Astrocyte (in vitro differentiated cells and primary cell): Measurements from ENCODE around the gene PRR16. TPM values are rescaled to one million over a fixed set of nuclear protein-coding genes. Genes with fewer than 3 reads are reported as not detected.

ENCODE experiments used
- DNase-seq: peaks from one replicate; pipeline ENCODE4 v3.0.0-alpha.2; 2010; ENCODE audit warnings: low read depth
- FAIRE-seq: peaks from 2 replicates; lab custom pipeline; 2011; peaks lifted over from hg19 to GRCh38; lab: Jason Lieb, UNC
- H2AFZ ChIP-seq: 2 replicates; pipeline ENCODE4 v1.6.0; 2012; ENCODE audit warnings: low read depth, low read length, inconsistent platforms
- H3K27ac ChIP-seq: 2 replicates; pipeline ENCODE4 v1.5.1; 2011; ENCODE audit warnings: low read depth, low read length, inconsistent platforms
- H3K27me3 ChIP-seq: 2 replicates; pipeline ENCODE4 v1.6.0; 2011; ENCODE audit warnings: low read length, inconsistent platforms; ENCODE audit not compliant: insufficient read depth
- H3K36me3 ChIP-seq: 2 replicates; pipeline ENCODE4 v1.5.1; 2011; ENCODE audit warnings: low read length, inconsistent platforms; ENCODE audit not compliant: insufficient read depth
- H3K4me1 ChIP-seq: 2 replicates; pipeline ENCODE4 v1.5.1; 2011; ENCODE audit warnings: low read length, inconsistent platforms; ENCODE audit not compliant: insufficient read depth
- H3K4me2 ChIP-seq: 2 replicates; pipeline ENCODE4 v1.6.0; 2012; ENCODE audit warnings: low read length, inconsistent platforms
- H3K4me3 ChIP-seq: 2 replicates; pipeline ENCODE4 v1.5.1; 2011; ENCODE audit warnings: low read depth, mild to moderate bottlenecking, low read length, inconsistent platforms; ENCODE audit not compliant: insufficient read depth
- H3K79me2 ChIP-seq: 2 replicates; pipeline ENCODE4 v1.6.0; 2012; ENCODE audit warnings: mild to moderate bottlenecking, low read length, inconsistent platforms; ENCODE audit not compliant: insufficient read depth
- H3K9ac ChIP-seq: 2 replicates; pipeline ENCODE4 v1.6.0; 2012; ENCODE audit warnings: mild to moderate bottlenecking, low read length, inconsistent platforms
- H3K9me3 ChIP-seq: 2 replicates; pipeline ENCODE4 v1.5.1; 2012; ENCODE audit warnings: low read depth, mild to moderate bottlenecking, low read length, inconsistent platforms; ENCODE audit not compliant: insufficient read depth
- H4K20me1 ChIP-seq: 2 replicates; pipeline ENCODE4 v1.6.0; 2012; ENCODE audit warnings: low read length, inconsistent platforms; ENCODE audit not compliant: insufficient read depth
- H3K27ac Mint-ChIP-seq: one replicate; pipeline ENCODE4 v1.8.0; 2021; ENCODE audit warnings: mild to moderate bottlenecking, mixed read lengths; ENCODE audit not compliant: unreplicated experiment
- H3K27me3 Mint-ChIP-seq: one replicate; pipeline ENCODE4 v1.8.0; 2021; ENCODE audit warnings: low read depth, mixed read lengths; ENCODE audit not compliant: unreplicated experiment
- H3K36me3 Mint-ChIP-seq: one replicate; pipeline ENCODE4 v1.8.0; 2021; ENCODE audit warnings: low read depth, mixed read lengths; ENCODE audit not compliant: unreplicated experiment
- H3K4me1 Mint-ChIP-seq: one replicate; pipeline ENCODE4 v1.8.0; 2021; ENCODE audit warnings: low read depth, mixed read lengths; ENCODE audit not compliant: unreplicated experiment
- H3K4me3 Mint-ChIP-seq: one replicate; pipeline ENCODE4 v1.8.0; 2021; ENCODE audit warnings: mild to moderate bottlenecking, moderate library complexity, mixed read lengths; ENCODE audit not compliant: unreplicated experiment
- H3K9me3 Mint-ChIP-seq: one replicate; pipeline ENCODE4 v1.8.0; 2021; ENCODE audit warnings: mild to moderate bottlenecking, mixed read lengths; ENCODE audit not compliant: unreplicated experiment
- CTCF ChIP-seq: IDR thresholded peaks from 2 replicates; pipeline ENCODE4 v1.5.1; 2011; ENCODE audit warnings: low read depth, mild to moderate bottlenecking, inconsistent platforms, low read length, moderate library complexity; ENCODE audit not compliant: insufficient read depth
- EZH2 ChIP-seq: IDR thresholded peaks from 2 replicates; pipeline ENCODE4 v1.6.1; 2012; ENCODE audit warnings: mild to moderate bottlenecking, low read length, inconsistent platforms; ENCODE audit not compliant: insufficient read depth
- total RNA-seq: library from RNA; stranded (reverse); gene quantifications from 2 replicates; pipeline ENCODE4 v1.2.1, GENCODE V29; 2021

Gene PRR16
- total RNA-seq, 1 donor from 2014 or later = 9.1 TPM

GRCh38 chr5:120446068-120446492 lies 18.0 kb upstream of the PRR16 start:
- H3K27me3 ChIP-seq = no peaks in the 10 kb centered on the region
- H3K27ac Mint-ChIP-seq = peak overlapping the region; percentile 72
- no peaks in the 10 kb centered on the region for H3K79me2 ChIP-seq
- H2AFZ ChIP-seq = peak overlapping the region; percentile 15
- H3K4me1 Mint-ChIP-seq = peaks cover 40% of the 10 kb centered on the region
- no peak for TF ChIP-seq CTCF
- no peak for TF ChIP-seq EZH2
- peaks cover 27% of the 10 kb centered on the region for H3K4me1 ChIP-seq
- H3K9ac ChIP-seq = peak overlapping the region; percentile 51
- no peaks in the 10 kb centered on the region for H4K20me1 ChIP-seq
- H3K36me3 Mint-ChIP-seq = peaks cover 2% of the 10 kb centered on the region
- H3K9me3 ChIP-seq = no peaks in the 10 kb centered on the region
- peak overlapping the region; percentile 65 for H3K4me2 ChIP-seq
- no peaks in the 10 kb centered on the region for H3K36me3 ChIP-seq
- H3K4me3 Mint-ChIP-seq = no peak overlapping the region
- DNase-seq (peak; percentile 89), FAIRE-seq (peak; percentile 98)
- peaks cover 2% of the 10 kb centered on the region for H3K9me3 Mint-ChIP-seq
- peak overlapping the region; percentile 74 for H3K27ac ChIP-seq
- H3K27me3 Mint-ChIP-seq = no peaks in the 10 kb centered on the region
- H3K4me3 ChIP-seq = no peak overlapping the region

DNA sequence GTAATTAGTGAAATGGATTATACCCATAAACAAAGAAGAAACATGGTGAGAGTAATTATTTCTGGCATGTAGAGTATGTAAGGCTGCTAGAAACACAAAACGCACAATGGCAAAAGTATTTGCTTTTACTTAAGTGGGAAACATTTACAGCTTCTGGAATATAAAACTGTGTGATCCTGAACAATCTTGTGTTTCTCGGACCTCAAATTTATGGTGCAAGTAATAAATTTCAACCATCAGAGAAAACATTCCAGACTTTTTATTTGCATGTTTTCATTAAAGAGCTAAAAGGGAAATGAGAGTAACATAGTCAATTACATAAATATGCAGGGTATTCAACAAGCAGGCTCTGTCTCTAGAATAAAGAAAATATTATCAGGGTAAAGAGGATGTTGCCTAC lies 17.2 kb upstream of the PRR16 start:
- no peaks in the 10 kb centered on the region for H3K27me3 ChIP-seq
- peaks cover 27% of the 10 kb centered on the region for H3K4me1 ChIP-seq
- peak overlapping the region; percentile 74 for H3K27ac ChIP-seq
- Mint-ChIP-seq H3K4me3 (no peak overlapping the region), H3K36me3 (peaks cover 2% of the 10 kb centered on the region), H3K27ac (peak overlapping the region; percentile 72), H3K9me3 (peaks cover 2% of the 10 kb centered on the region), H3K4me1 (peaks cover 44% of the 10 kb centered on the region), H3K27me3 (no peaks in the 10 kb centered on the region)
- FAIRE-seq (peak; percentile 88), DNase-seq (peak; percentile 8)
- no peaks in the 10 kb centered on the region for H3K36me3 ChIP-seq
- H3K79me2 ChIP-seq = no peaks in the 10 kb centered on the region
- H3K4me2 ChIP-seq = peak overlapping the region; percentile 65
- H4K20me1 ChIP-seq = no peaks in the 10 kb centered on the region
- H3K4me3 ChIP-seq = no peak overlapping the region
- H3K9me3 ChIP-seq = no peaks in the 10 kb centered on the region
- no peak overlapping the region for H3K9ac ChIP-seq
- H2AFZ ChIP-seq = no peak overlapping the region
- TF ChIP-seq CTCF (no peak), EZH2 (no peak)

GRCh38 chr5:120447706-120448239 lies 16.3 kb upstream of the PRR16 start:
- Mint-ChIP-seq H3K9me3 (peaks cover 2% of the 10 kb centered on the region), H3K36me3 (peaks cover 2% of the 10 kb centered on the region), H3K27me3 (no peaks in the 10 kb centered on the region), H3K4me1 (peaks cover 51% of the 10 kb centered on the region), H3K4me3 (no peak overlapping the region), H3K27ac (peak overlapping the region; percentile 12)
- DNase-seq (peak; percentile 27), FAIRE-seq (peak; percentile 23)
- H2AFZ ChIP-seq = no peak overlapping the region
- H3K9ac ChIP-seq = no peak overlapping the region
- H3K27ac ChIP-seq = no peak overlapping the region
- TF ChIP-seq EZH2 = no peak
- TF ChIP-seq CTCF = peak; percentile 11
- H3K79me2 ChIP-seq = no peaks in the 10 kb centered on the region
- H3K27me3 ChIP-seq = no peaks in the 10 kb centered on the region
- no peaks in the 10 kb centered on the region for H3K36me3 ChIP-seq
- peaks cover 30% of the 10 kb centered on the region for H3K4me1 ChIP-seq
- H4K20me1 ChIP-seq = no peaks in the 10 kb centered on the region
- H3K4me2 ChIP-seq = peak overlapping the region; percentile 35
- no peak overlapping the region for H3K4me3 ChIP-seq
- no peaks in the 10 kb centered on the region for H3K9me3 ChIP-seq
